K562 (cell line): ENCODE measurements around the gene AQP11. TPM values are rescaled to one million over a fixed set of nuclear protein-coding genes. Genes with fewer than 3 reads are reported as not detected.
A peak's percentile ranks its signal among the peaks of the same experiment; 100 is the strongest.

Experiments used
- ATAC-seq: fragments of 200-7000 bp; cut with Tn5 transposase; 3 replicates; pipeline ENCODE4 v1.9.1; 2020; ENCODE audit warnings: moderate library complexity
- BruUV-seq: library from RNA; stranded (reverse); fragments of 400-500 nt; replicated peaks from 2 replicates; lab custom pipeline; 2021; lab: Mats Ljungman, UMichigan
- CTCF ChIA-PET: fragments of 300-600 bp; formaldehyde crosslinking; extraction: SDS; loops from one replicate; lab custom pipeline; 2021; ENCODE audit warnings: low intra/inter-chr PET ratio; lab: Yijun Ruan, JAX
- POLR2A ChIA-PET: fragments of 300-600, 350-650 bp; sonication (Branson Sonifier 250); formaldehyde crosslinking; extraction: SDS; loops from one replicate; lab custom pipeline; 2021; ENCODE audit warnings: antibody characterized with exemption, inconsistent platforms; lab: Yijun Ruan, JAX
- DNase-seq, 4 experiments: peaks; one replicate each; pipeline versions ENCODE4 v3.0.0 to v3.0.0-alpha.2; 2011 to 2018; ENCODE audit warnings: low spot score in 3 of 4, mixed read lengths in 3 of 4; ENCODE audit errors: extremely low read depth in 1 of 4
- FAIRE-seq: peaks from 2 replicates; lab custom pipeline; 2011; peaks lifted over from hg19 to GRCh38; lab: Jason Lieb, UNC
- H2AFZ ChIP-seq: 2 replicates; pipeline ENCODE4 v1.6.0; 2011; ENCODE audit warnings: low read depth, low read length, control low read depth, inconsistent platforms
- H3K27ac ChIP-seq: fragments of 200-600 bp; 3 replicates; pipeline ENCODE4 v1.8.0; 2011; ENCODE audit warnings: low read depth, mild to moderate bottlenecking, control low read depth, inconsistent platforms, low read length, moderate library complexity, mixed read lengths; ENCODE audit errors: extremely low read depth
- H3K27me3 ChIP-seq, 2 experiments: fragments of 300-600 bp in 1 of 2; 2 replicates in 1 of 2; 3 replicates in 1 of 2; pipeline versions ENCODE4 v1.6.0 to v1.8.0; 2011; ENCODE audit warnings: inconsistent platforms in 2 of 2, low read length in 2 of 2, mild to moderate bottlenecking in 1 of 2, mixed read lengths in 1 of 2, moderate library complexity in 1 of 2; ENCODE audit not compliant: control insufficient read depth in 2 of 2, insufficient read depth in 2 of 2
- H3K36me3 ChIP-seq: fragments of 300-600 bp; 3 replicates; pipeline ENCODE4 v1.8.0; 2011; ENCODE audit warnings: mild to moderate bottlenecking, low read length, inconsistent platforms; ENCODE audit not compliant: control insufficient read depth, insufficient read depth
- H3K4me1 ChIP-seq, 2 experiments: fragments of 200-600 bp in 1 of 2; replicated peaks in 1 of 2; 2 replicates in 1 of 2; 3 replicates in 1 of 2; pipeline versions ENCODE4 v1.5.1 to v1.8.0; 2011; ENCODE audit warnings: inconsistent platforms in 2 of 2, low read length in 2 of 2, mild to moderate bottlenecking in 1 of 2, mixed read lengths in 1 of 2, moderate library complexity in 1 of 2; ENCODE audit not compliant: control insufficient read depth in 2 of 2, insufficient read depth in 2 of 2
- H3K4me2 ChIP-seq: 2 replicates; pipeline ENCODE4 v1.6.1; 2011; ENCODE audit warnings: low read length, control low read depth, inconsistent platforms, mixed read lengths; ENCODE audit not compliant: insufficient read depth
- H3K4me3 ChIP-seq: fragments of 200-600 bp; sonication (generic), shearing (Covaris generic); 2 replicates; pipeline ENCODE4 v1.5.1; 2016; ENCODE audit warnings: control low read depth, inconsistent platforms
- H3K79me2 ChIP-seq: fragments of 200-600 bp; 3 replicates; pipeline ENCODE4 v1.8.0; 2011; ENCODE audit warnings: low read length, inconsistent platforms; ENCODE audit not compliant: control insufficient read depth, insufficient read depth
- H3K9ac ChIP-seq, 2 experiments: 2 replicates each; pipeline versions ENCODE4 v1.6.0 to v1.6.1; 2011; ENCODE audit warnings: low read depth in 2 of 2, low read length in 2 of 2, control low read depth in 1 of 2, inconsistent platforms in 1 of 2, mild to moderate bottlenecking in 1 of 2, mixed read lengths in 1 of 2; ENCODE audit not compliant: insufficient read depth in 1 of 2
- H3K9me1 ChIP-seq: one replicate; pipeline ENCODE4 v1.6.0; 2011; ENCODE audit warnings: inconsistent platforms, mild to moderate bottlenecking, low read length, moderate library complexity; ENCODE audit not compliant: control insufficient read depth, insufficient read depth
- H3K9me3 ChIP-seq: replicated peaks from 2 replicates; pipeline ENCODE4 v1.5.1; 2011; ENCODE audit warnings: low read depth, low read length, inconsistent platforms; ENCODE audit not compliant: control insufficient read depth, insufficient read depth
- H4K20me1 ChIP-seq: replicated peaks from 2 replicates; pipeline ENCODE4 v1.6.1; 2011; ENCODE audit warnings: low read length, inconsistent platforms, mixed read lengths; ENCODE audit not compliant: control insufficient read depth, insufficient read depth
- CBFB ChIP-seq: sonication (generic); formaldehyde crosslinking; IDR thresholded peaks from 2 replicates; pipeline ENCODE4 v1.4.0; 2020; ENCODE audit warnings: mild to moderate bottlenecking, missing genetic modification reagents
- CREB1 ChIP-seq, 2 experiments: sonication (generic) in 1 of 2; formaldehyde crosslinking in 1 of 2; IDR thresholded peaks; 2 replicates each; pipeline versions ENCODE4 v1.6.1 to v1.8.0; 2012 to 2022; ENCODE audit warnings: inconsistent platforms in 1 of 2, mild to moderate bottlenecking in 1 of 2, missing genetic modification reagents in 1 of 2, moderate library complexity in 1 of 2
- ETS2 ChIP-seq: IDR thresholded peaks from 2 replicates; pipeline ENCODE4 v1.6.1; 2016; ENCODE audit warnings: borderline replicate concordance, missing genetic modification characterization, mild to moderate bottlenecking, moderate library complexity, missing compliant biosample characterization; ENCODE audit not compliant: poor library complexity, severe bottlenecking
- RFX1 ChIP-seq: fragments of 450-650 bp; IDR thresholded peaks from 2 replicates; pipeline ENCODE4 v1.6.1; 2016; ENCODE audit warnings: mild to moderate bottlenecking, moderate library complexity
- SIN3B ChIP-seq: fragments of 450-650 bp; IDR thresholded peaks from 2 replicates; pipeline ENCODE4 v1.6.1; 2017; ENCODE audit warnings: low read depth, mild to moderate bottlenecking, moderate library complexity
- whole genome bisulfite sequencing: fragments of 100-300 bp; shearing (Covaris generic); methylation state at CpG from one replicate; pipeline ENCODE4 v1.1.6; 2016; ENCODE audit warnings: low coverage, mixed read lengths; ENCODE audit not compliant: insufficient coverage; ENCODE audit errors: missing lambda C conversion rate; 5-methylcytosine and 5-hydroxymethylcytosine counted together
- in situ Hi-C: fragments of 300-500 bp; cut with MboI; formaldehyde crosslinking; loops from 4 replicates; pipeline ENCODE4 v1.15.0; 2018; ENCODE audit warnings: inconsistent platforms, mixed read lengths
- intact Hi-C: fragments of 100-400 bp; cut with micrococcal nuclease; formaldehyde crosslinking; loops from 2 replicates; pipeline ENCODE4 v1.14.2; 2022
- polyA plus RNA-seq, 8 experiments: library from polyadenylated mRNA; depleted of rRNA in 4 of 8; stranded (reverse) in 5 of 8; unstranded in 3 of 8; fragments of >200 nt; fragmentation: Nextera tagmentation in 2 of 8; fragmentation: Illumina TruSeq in 1 of 8; extraction: Ambion mirVana in 2 of 8; extraction: Trizol in 1 of 8; gene quantifications; 2 replicates each; pipeline versions ENCODE4 v1.2.1 to v1.2.3, GENCODE V29; 2011 to 2014; ENCODE audit warnings: inconsistent platforms in 1 of 8, missing spikeins in 1 of 8
- total RNA-seq, 7 experiments: library from RNA; depleted of rRNA in 6 of 7; stranded (reverse); fragments of >200 nt in 6 of 7; fragmentation: Illumina TruSeq in 2 of 7; extraction: Trizol in 2 of 7; gene quantifications; 2 replicates each; pipeline versions ENCODE4 v1.2.1 to v1.2.3, GENCODE V29; 2011 to 2021; ENCODE audit warnings: low replicate concordance in 1 of 7
- TF ChIP-seq, protein P1 (sequence below): IDR thresholded peaks from 2 replicates; pipeline ENCODE4 v1.6.1; 2011; ENCODE audit not compliant: insufficient read length; ENCODE audit errors: extremely low read depth

Gene AQP11
- total and polyA plus RNA-seq, 9 of the 15 experiments (the other 6 are each of a cell fraction or from before 2014, with no cell fraction given): 0.09 to 1.0 (median 0.36) TPM

DNA sequence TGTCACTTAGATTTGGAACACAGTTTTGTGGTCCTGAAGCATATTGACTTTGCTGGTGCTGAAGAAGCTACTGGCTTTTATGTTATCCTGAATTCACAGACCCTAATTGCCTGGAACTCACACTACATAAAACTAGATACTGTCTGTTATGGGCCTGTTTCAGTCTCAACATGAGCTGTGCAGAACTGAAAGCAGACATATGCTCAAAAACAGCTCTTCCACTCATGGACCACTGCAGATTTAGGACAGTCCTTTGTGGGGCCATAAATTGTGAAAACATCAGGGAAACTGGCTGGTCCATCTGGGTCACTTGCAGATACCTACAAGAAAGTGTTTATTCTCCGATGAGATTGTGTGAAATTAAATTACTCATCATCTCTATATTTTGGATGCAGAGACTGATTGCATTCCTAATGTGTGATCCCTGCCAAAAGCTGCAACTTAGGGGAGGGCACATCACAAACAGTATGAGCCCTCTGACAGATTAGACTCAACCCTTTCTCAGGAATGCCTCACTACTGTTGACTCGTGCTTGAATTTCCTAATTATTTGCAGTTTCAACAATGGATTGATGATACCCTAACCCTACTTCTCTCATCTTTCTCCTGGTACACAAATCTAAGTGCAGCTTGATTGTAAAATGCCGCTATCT lies 58.0 kb downstream of the AQP11 start:
- no peak for FAIRE-seq
- ATAC-seq: no peak

More for the DNA sequence above, 58.0 kb downstream of the AQP11 start:
- Histone ChIP-seq H3K4me2 (no peak overlapping the region), H3K9me3 (no peaks in the 10 kb centered on the region), H4K20me1 (no peaks in the 10 kb centered on the region), H3K27ac (no peak overlapping the region), H3K27me3 (no peaks in the 10 kb centered on the region), H3K79me2 (no peaks in the 10 kb centered on the region), H3K9me1 (no peaks in the 10 kb centered on the region), H2AFZ (peak overlapping the region; percentile 22; the same call in 1 of the 2 replicates), H3K4me3 (no peak overlapping the region), H3K36me3 (no peaks in the 10 kb centered on the region), H3K4me1 (peaks cover 9 to 26% of the 10 kb centered on the region in 2 experiments; a peak in 3 of 5 replicates), H3K9ac (no peak overlapping the region)
- DNase-seq: no peak
- TF ChIP-seq CBFB (CRISPR knock-in tag): no peak
- no peak for TF ChIP-seq RFX1
- no peak for TF ChIP-seq ETS2
- no peak for TF ChIP-seq CREB1 (IDR thresholded peaks at IDR 0.05)
- TF ChIP-seq CREB1 (CRISPR knock-in tag; IDR thresholded peaks at IDR 0.05): no peak
- no peak for TF ChIP-seq SIN3B
- TF ChIP-seq, protein P1, sequence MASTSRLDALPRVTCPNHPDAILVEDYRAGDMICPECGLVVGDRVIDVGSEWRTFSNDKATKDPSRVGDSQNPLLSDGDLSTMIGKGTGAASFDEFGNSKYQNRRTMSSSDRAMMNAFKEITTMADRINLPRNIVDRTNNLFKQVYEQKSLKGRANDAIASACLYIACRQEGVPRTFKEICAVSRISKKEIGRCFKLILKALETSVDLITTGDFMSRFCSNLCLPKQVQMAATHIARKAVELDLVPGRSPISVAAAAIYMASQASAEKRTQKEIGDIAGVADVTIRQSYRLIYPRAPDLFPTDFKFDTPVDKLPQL: no peak
- in situ Hi-C loops: no loop called here
- ChIA-PET CTCF (no interaction called here), POLR2A (interaction anchor here (1.0 to 2.4 kb wide), 2 partner anchors 10 to 11 kb away, joined by 3 to 13 read pairs; partner anchors contain the start of gene CLNS1A)
- intact Hi-C loops: no loop called here
- 28% methylated on average over 3 of the region's 3 CpGs for WGBS
- no TSS peak for BruUV-seq
